Astrocyte of the spinal cord (primary cell): ENCODE results near the gene PCDHB12.
"Not testable (repeated sequence)": the region's sequence is repeated elsewhere in the genome, so short reads cannot be mapped to it uniquely, and the experiment has no call there.

Experiments used
- DNase-seq: peaks from one replicate; pipeline ENCODE4 v3.0.0; 2011; ENCODE audit warnings: low read depth, low spot score
- H3K4me3 ChIP-seq: 2 replicates; pipeline ENCODE4 v1.5.1; 2011; ENCODE audit warnings: low read depth, mild to moderate bottlenecking, low read length, moderate library complexity
- CTCF ChIP-seq: IDR thresholded peaks from 2 replicates; pipeline ENCODE4 v1.5.1; 2012; ENCODE audit warnings: low read depth, mild to moderate bottlenecking, low read length, inconsistent platforms
- in situ Hi-C: cut with HindIII; loops from 2 replicates; pipeline ENCODE4 v1.10.0; 2017; ENCODE audit warnings: low sequenced_read_pairs

Gene PCDHB12

GRCh38 chr5:141182248-141182647 lies 26.3 kb upstream of the PCDHB12 start, which contains the start of gene PCDHB16:
Gene PCDHB16, plus strand, starts transcription at chr5:141182387. Its CDS starts 173 bp downstream, at chr5:141182560.
- no peak for TF ChIP-seq CTCF
- no peak for DNase-seq
- in situ Hi-C loops, result no loop called here
- no peak within 1 kb of the TSS for H3K4me3 ChIP-seq

- DNase-seq, H3K4me3 ChIP-seq, in situ Hi-C loops: not testable (repeated sequence)
Observed at GRCh38 chr5:141184117-141184855, 24.2 kb upstream of the PCDHB12 start.

GRCh38 chr5:141186897-141187512 lies 21.5 kb upstream of the PCDHB12 start, which contains the start of gene PCDHB9:
Gene PCDHB9, plus strand, starts transcription at chr5:141187161. Its CDS starts 158 bp downstream, at chr5:141187319.
- H3K4me3 ChIP-seq, result no peak within 1 kb of the TSS
- in situ Hi-C loops, result no loop called here
- DNase-seq, result no peak
- no peak for TF ChIP-seq CTCF

- in situ Hi-C loops, H3K4me3 ChIP-seq, DNase-seq: not testable (repeated sequence)
Observed at GRCh38 chr5:141188682-141189081, 19.8 kb upstream of the PCDHB12 start.

- in situ Hi-C loops, H3K4me3 ChIP-seq, DNase-seq: not testable (repeated sequence)
Observed at GRCh38 chr5:141189131-141189530, 19.4 kb upstream of the PCDHB12 start.

- H3K4me3 ChIP-seq, result peak within 1 kb of the TSS; percentile 13
- no peak for DNase-seq
- TF ChIP-seq CTCF, result peak; percentile 25
- in situ Hi-C loops, result no loop called here
Observed at GRCh38 chr5:141192110-141192725, 16.3 kb upstream of the PCDHB12 start, which contains the start of gene PCDHB10. Gene PCDHB10, plus strand, starts transcription at chr5:141192353. Its CDS starts 200 bp downstream, at chr5:141192553.

- DNase-seq, in situ Hi-C loops, H3K4me3 ChIP-seq: not testable (repeated sequence)
Observed at GRCh38 chr5:141194332-141194731, 14.2 kb upstream of the PCDHB12 start.

- TF ChIP-seq CTCF, result no peak
- in situ Hi-C loops, result no loop called here
- no peak for DNase-seq
- no peak overlapping the region for H3K4me3 ChIP-seq
Observed at GRCh38 chr5:141196363-141196762, 12.2 kb upstream of the PCDHB12 start.
